Activated CD4-positive, CD25-positive, alpha-beta regulatory T cell (primary cell): ENCODE measurements around the gene B4GALT4.
"Not testable (repeated sequence)": the region's sequence is repeated elsewhere in the genome, so short reads cannot be mapped to it uniquely, and the experiment has no call there.

Experiments
- DNase-seq, 4 experiments: peaks; one replicate each; lab custom pipeline; 2025; lab: John Stamatoyannopoulos, UW

The B4GALT4 gene

GRCh38 chr3:119195911-119196310, 44.8 kb downstream of the B4GALT4 start:
- no peak for DNase-seq

- no peak for DNase-seq
Observed at GRCh38 chr3:119195151-119195476, 45.6 kb downstream of the B4GALT4 start.

- DNase-seq, result no peak
Observed at GRCh38 chr3:119194237-119195150, 46.2 kb downstream of the B4GALT4 start.

GRCh38 chr3:119191800-119192199, 48.9 kb downstream of the B4GALT4 start:
- no peak for DNase-seq

- no peak for DNase-seq
Observed at GRCh38 chr3:119187266-119187665, 53.4 kb downstream of the B4GALT4 start.

GRCh38 chr3:119184796-119185570, 55.7 kb downstream of the B4GALT4 start:
- no peak for DNase-seq

- no peak for DNase-seq
Observed at GRCh38 chr3:119184111-119184510, 56.6 kb downstream of the B4GALT4 start.

- DNase-seq, result no peak
Observed at GRCh38 chr3:119181765-119182164, 58.9 kb downstream of the B4GALT4 start.

- no peak for DNase-seq
Observed at GRCh38 chr3:119177321-119177720, 63.4 kb downstream of the B4GALT4 start.

- no peak for DNase-seq
Observed at GRCh38 chr3:119176778-119177177, 63.9 kb downstream of the B4GALT4 start.

GRCh38 chr3:119175872-119176756, 64.6 kb downstream of the B4GALT4 start:
- no peak for DNase-seq

- DNase-seq, result no peak
Observed at GRCh38 chr3:119173325-119173724, 67.4 kb downstream of the B4GALT4 start, which contains the start of gene UPK1B. Gene UPK1B (plus strand): TSS chr3:119173598. CDS start chr3:119186742, 13,144 bp downstream.

GRCh38 chr3:119170821-119171220, 69.9 kb downstream of the B4GALT4 start:
- no peak for DNase-seq

- DNase-seq, result not testable (repeated sequence)
Observed at GRCh38 chr3:119164745-119165144, 75.9 kb downstream of the B4GALT4 start.
